CD14-positive monocyte (primary cell): Measurements from ENCODE around the gene SARS1. TPM values are rescaled to one million over a fixed set of nuclear protein-coding genes. Genes with fewer than 3 reads are reported as not detected.

Source experiments
- DNase-seq, 3 donors: peaks; one replicate each; pipeline ENCODE4 v3.0.0-alpha.2; 2011 to 2022
- H2AFZ ChIP-seq: 2 replicates; pipeline ENCODE4 v1.6.0; 2012; ENCODE audit warnings: mild to moderate bottlenecking, low read depth, low read length, inconsistent platforms; ENCODE audit not compliant: insufficient read depth, poor library complexity, severe bottlenecking
- H3K27ac ChIP-seq, 2 donors: 1 replicate in 1 of 2; 2 replicates in 1 of 2; pipeline ENCODE4 v1.5.1; 2012 to 2013; ENCODE audit warnings: low read length in 2 of 2, control low read depth in 1 of 2, inconsistent platforms in 1 of 2, low read depth in 1 of 2, mild to moderate bottlenecking in 1 of 2
- H3K27me3 ChIP-seq, 2 donors: one replicate each; pipeline versions ENCODE4 v1.6.0 to v1.6.1; 2011 to 2013; ENCODE audit warnings: low read length in 2 of 2; ENCODE audit not compliant: control insufficient read depth in 2 of 2, insufficient read depth in 2 of 2
- H3K36me3 ChIP-seq, 2 donors: replicated peaks in 1 of 2; 1 replicate in 1 of 2; 2 replicates in 1 of 2; pipeline versions ENCODE4 v1.5.1 to v1.6.1; 2012 to 2013; ENCODE audit warnings: low read length in 2 of 2, control low read depth in 1 of 2, inconsistent platforms in 1 of 2, mild to moderate bottlenecking in 1 of 2; ENCODE audit not compliant: insufficient read depth in 2 of 2, control insufficient read depth in 1 of 2
- H3K4me1 ChIP-seq, 2 donors: 1 replicate in 1 of 2; 2 replicates in 1 of 2; pipeline versions ENCODE4 v1.5.1 to v1.6.1; 2012 to 2013; ENCODE audit warnings: low read length in 2 of 2, control low read depth in 1 of 2, inconsistent platforms in 1 of 2, mild to moderate bottlenecking in 1 of 2, moderate library complexity in 1 of 2; ENCODE audit not compliant: insufficient read depth in 2 of 2, control insufficient read depth in 1 of 2
- H3K4me2 ChIP-seq: replicated peaks from 2 replicates; pipeline ENCODE3; 2012; ENCODE audit warnings: low read length, moderate library complexity, mild to moderate bottlenecking; ENCODE audit not compliant: poor library complexity, severe bottlenecking; ENCODE audit errors: extremely low read depth
- H3K4me3 ChIP-seq, 3 experiments: fragments of 200-600 bp in 1 of 3; sonication (generic) in 1 of 3; replicated peaks in 1 of 3; 1 replicate in 2 of 3; 2 replicates in 1 of 3; pipeline ENCODE4 v1.5.1; 2011 to 2013; ENCODE audit warnings: low read length in 3 of 3, mild to moderate bottlenecking in 3 of 3, control low read depth in 2 of 3, low read depth in 2 of 3, inconsistent platforms in 1 of 3, moderate library complexity in 1 of 3
- H3K79me2 ChIP-seq: 2 replicates; pipeline ENCODE4 v1.6.0; 2012; ENCODE audit warnings: mild to moderate bottlenecking, control low read depth, inconsistent platforms, low read length, moderate library complexity; ENCODE audit not compliant: insufficient read depth
- H3K9ac ChIP-seq: 2 replicates; pipeline ENCODE4 v1.6.0; 2017; ENCODE audit warnings: low read length, mild to moderate bottlenecking; ENCODE audit not compliant: insufficient read depth, poor library complexity, severe bottlenecking
- H3K9me3 ChIP-seq, 2 donors: replicated peaks in 1 of 2; 1 replicate in 1 of 2; 2 replicates in 1 of 2; pipeline versions ENCODE4 v1.5.1 to v1.6.1; 2012 to 2013; ENCODE audit warnings: low read length in 2 of 2, control low read depth in 1 of 2; ENCODE audit not compliant: control insufficient read depth in 1 of 2, insufficient read depth in 1 of 2
- H4K20me1 ChIP-seq: 2 replicates; pipeline ENCODE4 v1.6.0; 2012; ENCODE audit warnings: mild to moderate bottlenecking, low read length, control low read depth, moderate library complexity; ENCODE audit not compliant: insufficient read depth
- H3K27ac Mint-ChIP-seq, 7 donors: one replicate each; pipeline ENCODE4 v1.8.0; 2020; ENCODE audit warnings: mild to moderate bottlenecking in 7 of 7, mixed read lengths in 7 of 7, moderate library complexity in 6 of 7, inconsistent platforms in 2 of 7
- H3K27me3 Mint-ChIP-seq, 3 donors: one replicate each; pipeline ENCODE4 v1.8.0; 2021 to 2022; ENCODE audit warnings: low read depth in 3 of 3, mild to moderate bottlenecking in 3 of 3, mixed read lengths in 3 of 3, moderate library complexity in 3 of 3, inconsistent platforms in 1 of 3
- H3K36me3 Mint-ChIP-seq, 2 donors: one replicate each; pipeline ENCODE4 v1.8.0; 2020; ENCODE audit warnings: mixed read lengths in 2 of 2, inconsistent platforms in 1 of 2, mild to moderate bottlenecking in 1 of 2
- H3K4me1 Mint-ChIP-seq: one replicate; pipeline ENCODE4 v1.8.0; 2020; ENCODE audit warnings: mild to moderate bottlenecking, mixed read lengths
- H3K4me3 Mint-ChIP-seq, 2 donors: one replicate each; pipeline ENCODE4 v1.8.0; 2020; ENCODE audit warnings: mild to moderate bottlenecking in 2 of 2, mixed read lengths in 2 of 2, moderate library complexity in 1 of 2
- H3K9me3 Mint-ChIP-seq, 7 donors: one replicate each; pipeline ENCODE4 v1.8.0; 2020 to 2022; ENCODE audit warnings: mixed read lengths in 7 of 7, mild to moderate bottlenecking in 6 of 7, moderate library complexity in 6 of 7, inconsistent platforms in 2 of 7
- CTCF ChIP-seq: fragments of 200-600 bp; IDR thresholded peaks from one replicate; pipeline ENCODE4 v1.8.0; 2022; ENCODE audit warnings: antibody characterized with exemption, mild to moderate bottlenecking
- WGBS: methylation state at CpG from one replicate; pipeline ENCODE4 v1.1.5; 2013; ENCODE audit warnings: missing lambda C conversion rate; ENCODE audit not compliant: insufficient coverage; 5-methylcytosine and 5-hydroxymethylcytosine counted together
- intact Hi-C, 2 donors: fragments of 100-400 bp; cut with micrococcal nuclease; formaldehyde crosslinking; loops; one replicate each; pipeline versions ENCODE4 v1.15.0 to v1.15.1; 2023
- polyA plus RNA-seq, 3 donors: library from polyadenylated mRNA; depleted of rRNA in 1 of 3; unstranded in 2 of 3; stranded (reverse) in 1 of 3; fragments of 300-500 nt in 2 of 3; fragments of >200 nt in 1 of 3; fragmentation: Illumina TruSeq in 2 of 3; gene quantifications; 1 replicate in 2 of 3; 2 replicates in 1 of 3; pipeline ENCODE4 v1.2.3, GENCODE V29; 2012 to 2021

The SARS1 gene
- polyA plus RNA-seq, 3 donors, result 70.1 to 107 (median 99.1) TPM

- H3K4me2 ChIP-seq, result no peak overlapping the region
- WGBS, result 90% methylated on average over 1 of the region's 7 CpGs
- H3K36me3 ChIP-seq, result no peaks in the 10 kb centered on the region
- TF ChIP-seq CTCF, result no peak
- Mint-ChIP-seq H3K27me3 (peaks cover 8 to 18% (median 14%) of the 10 kb centered on the region in 3 donors), H3K4me1 (peaks cover 47% of the 10 kb centered on the region), H3K27ac (no peak overlapping the region), H3K36me3 (no peaks in the 10 kb centered on the region), H3K9me3 (peaks cover 0 to 2% (median 0%) of the 10 kb centered on the region in 7 donors), H3K4me3 (no peak overlapping the region)
- no peak overlapping the region for H3K27ac ChIP-seq
- no peak for DNase-seq
- H3K27me3 ChIP-seq, result no peaks in the 10 kb centered on the region
- H4K20me1 ChIP-seq, result no peaks in the 10 kb centered on the region
- H3K9me3 ChIP-seq, result no peaks in the 10 kb centered on the region
- H3K4me3 ChIP-seq, result no peak overlapping the region
- no peak overlapping the region for H2AFZ ChIP-seq
- intact Hi-C loops, result loop anchor here in 1 of 2 donors (10.0 kb wide), 1 partner anchor 165 kb away; no protein-coding TSS in a partner anchor
- no peak overlapping the region for H3K9ac ChIP-seq
- H3K4me1 ChIP-seq, result peaks cover 29 to 38% of the 10 kb centered on the region in 2 donors
- no peaks in the 10 kb centered on the region for H3K79me2 ChIP-seq
These were observed 23.5 kb upstream of the SARS1 start for GRCh38 chr1:109190189-109190588.

GRCh38 chr1:109191377-109191776, 22.3 kb upstream of the SARS1 start:
- Histone ChIP-seq H2AFZ (no peak overlapping the region), H3K4me1 (peaks cover 20 to 27% of the 10 kb centered on the region in 2 donors), H3K9me3 (no peaks in the 10 kb centered on the region), H3K27me3 (no peaks in the 10 kb centered on the region), H3K4me3 (no peak overlapping the region), H3K4me2 (no peak overlapping the region), H3K9ac (no peak overlapping the region), H4K20me1 (no peaks in the 10 kb centered on the region), H3K36me3 (no peaks in the 10 kb centered on the region), H3K79me2 (no peaks in the 10 kb centered on the region), H3K27ac (no peak overlapping the region)
- Mint-ChIP-seq H3K9me3 (peaks cover 0 to 2% (median 0%) of the 10 kb centered on the region in 7 donors), H3K4me1 (peaks cover 35% of the 10 kb centered on the region), H3K27me3 (peaks cover 16 to 19% (median 17%) of the 10 kb centered on the region in 3 donors), H3K36me3 (no peaks in the 10 kb centered on the region), H3K27ac (peak overlapping the region in 2 of 7 donors; percentile 34 to 70), H3K4me3 (no peak overlapping the region)
- no peak for DNase-seq
- no peak for TF ChIP-seq CTCF
- intact Hi-C loops, result loop anchor here in 1 of 2 donors (10.0 kb wide), 1 partner anchor 167 kb away; no protein-coding TSS in a partner anchor
- 82% methylated on average over 7 of the region's 8 CpGs for WGBS
